Measurements from ENCODE around the gene NTSR2. TPM values are rescaled to one million over a fixed set of nuclear protein-coding genes. Genes with fewer than 3 reads are reported as not detected.

Gene NTSR2
- total and polyA plus RNA-seq, 4 donors = not detected

- no peaks in the 10 kb centered on the region for H3K9me3 ChIP-seq (ENCODE audit: control insufficient read depth in 4 of 4, low read length in 3 of 4)
- no peaks in the 10 kb centered on the region for H3K4me1 ChIP-seq (ENCODE audit: control insufficient read depth in 4 of 4, insufficient read depth in 4 of 4, low read length in 3 of 4)
- TF ChIP-seq EGR1 (IDR thresholded peaks at IDR 0.05; ENCODE audit: low read depth in 2 of 2) = no peak
- TF ChIP-seq, protein P1, sequence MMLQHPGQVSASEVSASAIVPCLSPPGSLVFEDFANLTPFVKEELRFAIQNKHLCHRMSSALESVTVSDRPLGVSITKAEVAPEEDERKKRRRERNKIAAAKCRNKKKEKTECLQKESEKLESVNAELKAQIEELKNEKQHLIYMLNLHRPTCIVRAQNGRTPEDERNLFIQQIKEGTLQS (IDR thresholded peaks at IDR 0.05) = no peak
- TF ChIP-seq HNF4G (IDR thresholded peaks at IDR 0.05) = no peak
- TF ChIP-seq HNF4A (conservative IDR thresholded peaks at IDR 0.05) = no peak
- TF ChIP-seq FOXA2 (IDR thresholded peaks at IDR 0.05) = no peak
- TF ChIP-seq, protein P2, sequence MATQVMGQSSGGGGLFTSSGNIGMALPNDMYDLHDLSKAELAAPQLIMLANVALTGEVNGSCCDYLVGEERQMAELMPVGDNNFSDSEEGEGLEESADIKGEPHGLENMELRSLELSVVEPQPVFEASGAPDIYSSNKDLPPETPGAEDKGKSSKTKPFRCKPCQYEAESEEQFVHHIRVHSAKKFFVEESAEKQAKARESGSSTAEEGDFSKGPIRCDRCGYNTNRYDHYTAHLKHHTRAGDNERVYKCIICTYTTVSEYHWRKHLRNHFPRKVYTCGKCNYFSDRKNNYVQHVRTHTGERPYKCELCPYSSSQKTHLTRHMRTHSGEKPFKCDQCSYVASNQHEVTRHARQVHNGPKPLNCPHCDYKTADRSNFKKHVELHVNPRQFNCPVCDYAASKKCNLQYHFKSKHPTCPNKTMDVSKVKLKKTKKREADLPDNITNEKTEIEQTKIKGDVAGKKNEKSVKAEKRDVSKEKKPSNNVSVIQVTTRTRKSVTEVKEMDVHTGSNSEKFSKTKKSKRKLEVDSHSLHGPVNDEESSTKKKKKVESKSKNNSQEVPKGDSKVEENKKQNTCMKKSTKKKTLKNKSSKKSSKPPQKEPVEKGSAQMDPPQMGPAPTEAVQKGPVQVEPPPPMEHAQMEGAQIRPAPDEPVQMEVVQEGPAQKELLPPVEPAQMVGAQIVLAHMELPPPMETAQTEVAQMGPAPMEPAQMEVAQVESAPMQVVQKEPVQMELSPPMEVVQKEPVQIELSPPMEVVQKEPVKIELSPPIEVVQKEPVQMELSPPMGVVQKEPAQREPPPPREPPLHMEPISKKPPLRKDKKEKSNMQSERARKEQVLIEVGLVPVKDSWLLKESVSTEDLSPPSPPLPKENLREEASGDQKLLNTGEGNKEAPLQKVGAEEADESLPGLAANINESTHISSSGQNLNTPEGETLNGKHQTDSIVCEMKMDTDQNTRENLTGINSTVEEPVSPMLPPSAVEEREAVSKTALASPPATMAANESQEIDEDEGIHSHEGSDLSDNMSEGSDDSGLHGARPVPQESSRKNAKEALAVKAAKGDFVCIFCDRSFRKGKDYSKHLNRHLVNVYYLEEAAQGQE (IDR thresholded peaks at IDR 0.05) = no peak
- TF ChIP-seq JUND (IDR thresholded peaks at IDR 0.05) = no peak
- no peak for TF ChIP-seq TAF1 (conservative IDR thresholded peaks at IDR 0.05)
- no peak for TF ChIP-seq RAD21 (IDR thresholded peaks at IDR 0.05)
- TF ChIP-seq, protein P3, sequence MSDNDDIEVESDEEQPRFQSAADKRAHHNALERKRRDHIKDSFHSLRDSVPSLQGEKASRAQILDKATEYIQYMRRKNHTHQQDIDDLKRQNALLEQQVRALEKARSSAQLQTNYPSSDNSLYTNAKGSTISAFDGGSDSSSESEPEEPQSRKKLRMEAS (IDR thresholded peaks at IDR 0.05) = no peak
- no peak for TF ChIP-seq FOXA1 (IDR thresholded peaks at IDR 0.05)
- TF ChIP-seq ZBTB33 (IDR thresholded peaks at IDR 0.05) = no peak
- no peak for TF ChIP-seq SP1 (IDR thresholded peaks at IDR 0.05)
- no peak for TF ChIP-seq CTCF (IDR thresholded peaks at IDR 0.05; ENCODE audit: low read depth, low read length, missing input control)
- TF ChIP-seq NR2F2 (IDR thresholded peaks at IDR 0.05) = no peak
- TF ChIP-seq RXRA (IDR thresholded peaks at IDR 0.05) = no peak
- TF ChIP-seq GABPA (IDR thresholded peaks at IDR 0.05 in 1 of 2, conservative IDR thresholded peaks at IDR 0.05 in 1 of 2) = no peak
- TF ChIP-seq YY1 (IDR thresholded peaks at IDR 0.05) = no peak
- no peak overlapping the region for H3K9ac ChIP-seq (ENCODE audit: low read depth in 1 of 2, low read length in 2 of 2)
- no peaks in the 10 kb centered on the region for H3K27me3 ChIP-seq (ENCODE audit: control insufficient read depth in 4 of 4, insufficient read depth in 4 of 4, low read length in 3 of 4)
- H3K27ac ChIP-seq (ENCODE audit: low read depth in 1 of 2, low read length in 2 of 2) = no peak overlapping the region
- DNase-seq (ENCODE audit: low spot score) = no peak
- H3K36me3 ChIP-seq (ENCODE audit: control insufficient read depth in 4 of 4, insufficient read depth in 3 of 4, low read depth in 1 of 4, low read length in 3 of 4) = peaks cover 0 to 7% (median 4%) of the 10 kb centered on the region in 4 donors
- WGBS = 90% methylated on average over 5 of the region's 5 CpGs
- no peak overlapping the region for H3K4me3 ChIP-seq (ENCODE audit: low read depth in 1 of 3, low read length in 3 of 3)
These were observed 30.5 kb downstream of the NTSR2 start for GRCh38 chr2:11639503-11639902.
